H1 (cell line): ENCODE results near the gene DUSP7.

Experiments
- KDM1A ChIP-seq: fragments of 200-600, 300-600 bp; sonication (generic); IDR thresholded peaks from 2 replicates; pipeline ENCODE4 v1.7.1; 2016; ENCODE audit warnings: mild to moderate bottlenecking, low read length, borderline replicate concordance
- POLR2A ChIP-seq, 2 experiments: IDR thresholded peaks; 1 replicate in 1 of 2; 2 replicates in 1 of 2; pipeline ENCODE4 v1.6.1; 2011; ENCODE audit warnings: low read depth in 2 of 2, low read length in 2 of 2, mild to moderate bottlenecking in 2 of 2; ENCODE audit errors: control extremely low read depth in 1 of 2
- SRF ChIP-seq: IDR thresholded peaks from 2 replicates; pipeline ENCODE4 v1.6.1; 2011; ENCODE audit warnings: mild to moderate bottlenecking, low read depth, low read length, moderate library complexity

DNA sequence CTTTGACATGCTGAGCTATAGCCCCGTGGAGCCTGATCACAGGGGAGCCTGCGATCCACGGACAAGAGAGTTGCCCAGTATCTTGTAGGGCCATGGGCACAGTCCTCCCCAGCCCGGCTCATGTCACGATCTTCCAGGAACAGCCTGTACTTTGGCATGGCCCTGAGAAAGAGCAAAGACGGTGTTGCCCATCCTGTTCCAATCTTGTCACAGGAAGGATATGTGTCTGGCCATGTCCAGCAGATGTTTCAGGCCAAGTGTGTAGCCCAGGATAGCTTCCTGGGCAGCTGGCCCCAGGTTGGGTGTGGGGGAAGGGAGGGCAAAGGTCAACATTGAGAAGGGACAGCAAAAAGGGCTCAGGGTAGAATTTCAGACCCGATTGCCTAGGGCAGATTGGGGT is 43.7 kb downstream of the DUSP7 start:
- TF ChIP-seq KDM1A (no peak), SRF (no peak), POLR2A (IDR thresholded peaks at IDR 0.05; ENCODE audit: control extremely low read depth in 1 of 2, low read depth in 2 of 2, low read length in 2 of 2) (no peak)
